HepG2 (cell line): ENCODE data around the gene PDPR. TPM values are rescaled to one million over a fixed set of nuclear protein-coding genes. Genes with fewer than 3 reads are reported as not detected.

Experiments
- FOXP4 ChIP-seq: sonication (generic); formaldehyde crosslinking; IDR thresholded peaks from 2 replicates; pipeline ENCODE4 v1.4.0; 2020; ENCODE audit warnings: missing genetic modification reagents
- GABPB1 ChIP-seq: IDR thresholded peaks from 2 replicates; pipeline ENCODE4 v1.6.1; 2016; ENCODE audit warnings: mild to moderate bottlenecking, missing genetic modification reagents, moderate library complexity, missing compliant biosample characterization
- GMEB2 ChIP-seq: IDR thresholded peaks from 2 replicates; pipeline ENCODE4 v1.6.1; 2016; ENCODE audit warnings: missing biosample characterization, missing genetic modification reagents, low read depth
- KDM3A ChIP-seq: IDR thresholded peaks from 2 replicates; pipeline ENCODE4 v1.6.1; 2018; ENCODE audit warnings: low read depth, missing compliant biosample characterization
- MIER3 ChIP-seq: IDR thresholded peaks from 2 replicates; pipeline ENCODE4 v1.6.1; 2016; ENCODE audit warnings: missing compliant biosample characterization, borderline replicate concordance
- MTERF4 ChIP-seq: sonication (generic); formaldehyde crosslinking; IDR thresholded peaks from 2 replicates; pipeline ENCODE4 v1.8.0; 2023; ENCODE audit warnings: mild to moderate bottlenecking, missing genetic modification reagents
- POGZ ChIP-seq: sonication (generic); formaldehyde crosslinking; IDR thresholded peaks from 2 replicates; pipeline ENCODE4 v1.4.0; 2020; ENCODE audit warnings: mild to moderate bottlenecking, missing genetic modification reagents
- SP4 ChIP-seq: sonication (generic); formaldehyde crosslinking; IDR thresholded peaks from 2 replicates; pipeline ENCODE4 v1.8.1; 2023; ENCODE audit warnings: mild to moderate bottlenecking, missing genetic modification reagents
- SP5 ChIP-seq: IDR thresholded peaks from 2 replicates; pipeline ENCODE4 v1.6.1; 2016; ENCODE audit warnings: low read depth, borderline replicate concordance
- TBX3 ChIP-seq: fragments of 450-650 bp; IDR thresholded peaks from 2 replicates; pipeline ENCODE4 v1.6.1; 2017; ENCODE audit warnings: antibody characterized with exemption, mild to moderate bottlenecking, inconsistent platforms, borderline replicate concordance
- TFDP2 ChIP-seq: sonication (generic); formaldehyde crosslinking; IDR thresholded peaks from 2 replicates; pipeline ENCODE4 v1.4.0; 2020; ENCODE audit warnings: missing genetic modification reagents
- ZBTB25 ChIP-seq: IDR thresholded peaks from 2 replicates; pipeline ENCODE4 v1.6.1; 2018; ENCODE audit warnings: missing genetic modification reagents
- ZFY ChIP-seq: sonication (generic); formaldehyde crosslinking; IDR thresholded peaks from 2 replicates; pipeline ENCODE4 v1.4.0; 2020; ENCODE audit warnings: missing genetic modification reagents
- ZHX1 ChIP-seq: sonication (generic); formaldehyde crosslinking; IDR thresholded peaks from 2 replicates; pipeline ENCODE4 v1.8.1; 2022; ENCODE audit warnings: low read depth, mild to moderate bottlenecking, missing genetic modification reagents
- ZIK1 ChIP-seq: sonication (generic); formaldehyde crosslinking; IDR thresholded peaks from 2 replicates; pipeline ENCODE4 v1.5.0; 2020; ENCODE audit warnings: mild to moderate bottlenecking, low read depth, missing genetic modification reagents, borderline replicate concordance
- ZNF883 ChIP-seq: sonication (generic); formaldehyde crosslinking; IDR thresholded peaks from 2 replicates; pipeline ENCODE4 v1.5.1; 2020; ENCODE audit warnings: mild to moderate bottlenecking, missing genetic modification reagents; ENCODE audit errors: not compliant biosample characterization
- polyA plus RNA-seq, 8 experiments: library from polyadenylated mRNA; depleted of rRNA in 3 of 8; stranded (reverse) in 7 of 8; unstranded in 1 of 8; fragments of >200 nt; fragmentation: Illumina TruSeq in 4 of 8; extraction: Trizol in 4 of 8; gene quantifications; 2 replicates each; pipeline versions ENCODE4 v1.2.1 to v1.2.3, GENCODE V29; 2011 to 2016; ENCODE audit warnings: low read depth in 4 of 8, missing spikeins in 1 of 8, mixed read lengths in 1 of 8; ENCODE audit not compliant: insufficient read depth in 1 of 8
- total RNA-seq, 5 experiments: library from RNA; depleted of rRNA; stranded (reverse); fragments of >200 nt; fragmentation: Illumina TruSeq; extraction: Trizol; gene quantifications; 2 replicates each; pipeline ENCODE4 v1.2.3, GENCODE V29; 2016; ENCODE audit warnings: low read depth in 1 of 5
- TF ChIP-seq, protein P1 (sequence below): sonication (generic); formaldehyde crosslinking; IDR thresholded peaks from 2 replicates; pipeline ENCODE4 v1.5.0; 2020; ENCODE audit warnings: missing genetic modification reagents

The PDPR gene
- total and polyA plus RNA-seq, 2 of the 13 experiments (the other 11 are each of a cell fraction or from before 2014, with no cell fraction given): 19.5 to 29.9 TPM

DNA sequence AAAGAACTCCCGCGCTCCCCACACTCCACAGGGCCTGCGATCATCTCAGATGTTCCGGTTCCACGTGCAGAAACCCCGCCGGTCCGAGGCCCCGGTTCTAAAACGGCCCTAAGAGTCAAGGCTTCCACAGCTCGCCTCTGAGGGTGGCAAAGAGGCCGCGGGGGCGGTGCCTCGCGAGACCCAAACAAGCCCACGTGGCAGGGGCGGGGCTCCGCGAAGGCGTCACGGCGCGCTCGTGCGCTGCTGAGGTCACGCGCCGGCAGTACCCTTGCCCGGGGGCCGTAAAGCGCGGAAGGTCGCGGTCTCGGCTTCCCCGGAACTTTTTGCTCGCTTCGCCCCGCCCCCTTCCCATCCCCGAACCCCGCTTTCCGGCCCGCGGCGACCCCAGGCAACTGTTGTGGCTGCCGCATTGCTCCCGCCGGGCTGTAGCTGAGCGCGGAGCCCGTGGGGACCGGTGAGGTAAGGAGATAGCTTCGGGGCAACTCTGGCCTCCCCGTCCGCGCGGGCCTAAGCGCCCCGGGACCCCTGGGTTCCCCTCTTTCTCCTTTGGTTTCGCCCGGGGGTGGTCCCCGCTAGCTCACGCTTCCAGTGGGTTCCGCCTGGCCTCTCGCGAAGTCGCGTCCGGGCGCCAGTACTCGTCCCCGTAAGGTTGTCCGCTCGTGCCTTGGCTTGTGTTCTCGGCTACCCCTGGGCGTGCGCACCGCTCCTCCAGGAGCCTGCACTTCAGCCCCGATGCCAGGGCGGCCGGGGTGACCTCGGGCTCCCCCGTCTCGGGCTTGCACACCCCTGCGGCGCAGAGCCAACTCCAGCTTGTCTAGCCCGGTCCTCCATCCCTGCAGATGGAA, at the start of gene PDPR (continued):
- TF ChIP-seq ZHX1 (CRISPR knock-in tag) (0 out of 2 replicates have a peak, but pooled peaks have one; percentile 30), GMEB2 (CRISPR knock-in tag) (peak; percentile 86), ZIK1 (CRISPR knock-in tag) (0 out of 2 replicates have a peak, but pooled peaks have one; percentile 38), SP4 (CRISPR knock-in tag) (peak; percentile 76), TFDP2 (CRISPR knock-in tag) (peak; percentile 47; the same call in 1 of the 2 replicates), SP5 (CRISPR knock-in tag) (peak; percentile 87), MIER3 (CRISPR knock-in tag) (peak; percentile 80; the same call in 1 of the 2 replicates), FOXP4 (CRISPR knock-in tag) (0 out of 2 replicates have a peak, but pooled peaks have one; percentile 10), GABPB1 (CRISPR knock-in tag) (peak; percentile 92), MTERF4 (CRISPR knock-in tag) (0 out of 2 replicates have a peak, but pooled peaks have one; percentile 27), POGZ (CRISPR knock-in tag) (peak; percentile 60), ZBTB25 (CRISPR knock-in tag) (peak; percentile 48; the same call in 1 of the 2 replicates), TBX3 (peak; percentile 47; the same call in 1 of the 2 replicates), KDM3A (CRISPR knock-in tag) (0 out of 2 replicates have a peak, but pooled peaks have one; percentile 71), ZFY (CRISPR knock-in tag) (peak; percentile 69), ZNF883 (CRISPR knock-in tag) (peak; percentile 47)
- TF ChIP-seq, protein P1, sequence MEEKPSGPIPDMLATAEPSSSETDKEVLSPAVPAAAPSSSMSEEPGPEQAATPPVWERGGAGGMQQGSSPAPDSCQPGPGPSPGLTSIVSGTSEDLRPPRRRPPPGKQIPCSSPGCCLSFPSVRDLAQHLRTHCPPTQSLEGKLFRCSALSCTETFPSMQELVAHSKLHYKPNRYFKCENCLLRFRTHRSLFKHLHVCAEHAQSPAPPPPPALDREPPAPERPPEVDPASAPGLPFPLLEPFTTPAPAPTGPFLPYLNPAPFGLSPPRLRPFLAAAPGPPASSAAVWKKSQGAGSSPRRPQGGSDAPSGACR (CRISPR knock-in tag): peak; percentile 75; the same call in 1 of the 2 replicates
